ENCODE measurements around the gene IQGAP2.
"Not testable (repeated sequence)": the region's sequence is repeated elsewhere in the genome, so short reads cannot be mapped to it uniquely, and the experiment has no call there.

IQGAP2 gene

GRCh38 chr5:76514292-76514691 lies 111.2 kb downstream of the IQGAP2 start:
- no peak for DNase-seq

GRCh38 chr5:76514713-76515112 lies 111.6 kb downstream of the IQGAP2 start:
- no peak for DNase-seq

GRCh38 chr5:76517334-76517733 lies 114.2 kb downstream of the IQGAP2 start:
- no peak for DNase-seq

GRCh38 chr5:76518246-76518645 lies 115.2 kb downstream of the IQGAP2 start:
- DNase-seq, result not testable (repeated sequence)

GRCh38 chr5:76521240-76521758 lies 118.2 kb downstream of the IQGAP2 start:
- DNase-seq, result no peak

- no peak for DNase-seq
These were observed 119.2 kb downstream of the IQGAP2 start for GRCh38 chr5:76522103-76522935.

GRCh38 chr5:76524101-76524835 lies 121.2 kb downstream of the IQGAP2 start:
- no peak for DNase-seq

- DNase-seq, result no peak
These were observed 121.8 kb downstream of the IQGAP2 start for GRCh38 chr5:76524868-76525267.

GRCh38 chr5:76525956-76526355 lies 122.9 kb downstream of the IQGAP2 start:
- DNase-seq, result peak in 1 of 2 experiments; percentile 21

- no peak for DNase-seq
These were observed 124.0 kb downstream of the IQGAP2 start for GRCh38 chr5:76526950-76527583.

GRCh38 chr5:76527685-76528161 lies 124.6 kb downstream of the IQGAP2 start:
- no peak for DNase-seq

GRCh38 chr5:76528547-76529331 lies 125.7 kb downstream of the IQGAP2 start:
- DNase-seq, result no peak

- no peak for DNase-seq
These were observed 126.6 kb downstream of the IQGAP2 start for GRCh38 chr5:76529464-76530344.

- DNase-seq, result no peak
These were observed 129.0 kb downstream of the IQGAP2 start for GRCh38 chr5:76532052-76532451.

- no peak for DNase-seq
These were observed 129.9 kb downstream of the IQGAP2 start for GRCh38 chr5:76532973-76533372.

- no peak for DNase-seq
These were observed 132.5 kb downstream of the IQGAP2 start for GRCh38 chr5:76535577-76535976.

GRCh38 chr5:76537073-76537543 lies 134.0 kb downstream of the IQGAP2 start:
- no peak for DNase-seq

GRCh38 chr5:76542241-76542640 lies 139.2 kb downstream of the IQGAP2 start:
- DNase-seq, result no peak

GRCh38 chr5:76542887-76543690 lies 140.0 kb downstream of the IQGAP2 start:
- DNase-seq, result no peak

- DNase-seq, result peak; percentile 66 to 67
These were observed 141.3 kb downstream of the IQGAP2 start for GRCh38 chr5:76544268-76544926.

All from Kasumi-1 (cell line).